Ishikawa (cell line): ENCODE data around the gene BCDIN3D.

Experiments
- CEBPB ChIP-seq: IDR thresholded peaks from 2 replicates; pipeline ENCODE4 v1.6.1; 2012
- CREB1 ChIP-seq: IDR thresholded peaks from 2 replicates; pipeline ENCODE4 v1.6.1; 2012; ENCODE audit warnings: low read depth
- EGR1 ChIP-seq: IDR thresholded peaks from 2 replicates; pipeline ENCODE4 v1.6.1; 2012
- EP300 ChIP-seq: IDR thresholded peaks from 2 replicates; pipeline ENCODE4 v1.6.1; 2012; ENCODE audit warnings: borderline replicate concordance
- FOXM1 ChIP-seq: IDR thresholded peaks from 2 replicates; pipeline ENCODE4 v1.6.1; 2012; ENCODE audit warnings: low read depth, borderline replicate concordance
- NFIC ChIP-seq: IDR thresholded peaks from 2 replicates; pipeline ENCODE4 v1.6.1; 2012
- RAD21 ChIP-seq: IDR thresholded peaks from 2 replicates; pipeline ENCODE4 v1.6.1; 2012; ENCODE audit warnings: low read depth
- TAF1 ChIP-seq: IDR thresholded peaks from 2 replicates; pipeline ENCODE4 v1.6.1; 2012; ENCODE audit warnings: low read depth, mild to moderate bottlenecking
- TCF12 ChIP-seq: IDR thresholded peaks from 2 replicates; pipeline ENCODE4 v1.6.1; 2012; ENCODE audit warnings: low read depth
- TEAD4 ChIP-seq: IDR thresholded peaks from 2 replicates; pipeline ENCODE4 v1.6.1; 2012
- YY1 ChIP-seq: IDR thresholded peaks from 2 replicates; pipeline ENCODE4 v1.6.1; 2012; ENCODE audit warnings: low read depth
- ZBTB7A ChIP-seq: IDR thresholded peaks from 2 replicates; pipeline ENCODE4 v1.6.1; 2012; ENCODE audit warnings: low read depth
- TF ChIP-seq, protein P1 (sequence below): IDR thresholded peaks from 2 replicates; pipeline ENCODE4 v1.6.1; 2012; ENCODE audit warnings: low read depth, mild to moderate bottlenecking
- TF ChIP-seq, protein P2 (sequence below): IDR thresholded peaks from 2 replicates; pipeline ENCODE4 v1.6.1; 2012
- TF ChIP-seq, protein P3 (sequence below): IDR thresholded peaks from 2 replicates; pipeline ENCODE4 v1.6.1; 2012

The BCDIN3D gene

DNA sequence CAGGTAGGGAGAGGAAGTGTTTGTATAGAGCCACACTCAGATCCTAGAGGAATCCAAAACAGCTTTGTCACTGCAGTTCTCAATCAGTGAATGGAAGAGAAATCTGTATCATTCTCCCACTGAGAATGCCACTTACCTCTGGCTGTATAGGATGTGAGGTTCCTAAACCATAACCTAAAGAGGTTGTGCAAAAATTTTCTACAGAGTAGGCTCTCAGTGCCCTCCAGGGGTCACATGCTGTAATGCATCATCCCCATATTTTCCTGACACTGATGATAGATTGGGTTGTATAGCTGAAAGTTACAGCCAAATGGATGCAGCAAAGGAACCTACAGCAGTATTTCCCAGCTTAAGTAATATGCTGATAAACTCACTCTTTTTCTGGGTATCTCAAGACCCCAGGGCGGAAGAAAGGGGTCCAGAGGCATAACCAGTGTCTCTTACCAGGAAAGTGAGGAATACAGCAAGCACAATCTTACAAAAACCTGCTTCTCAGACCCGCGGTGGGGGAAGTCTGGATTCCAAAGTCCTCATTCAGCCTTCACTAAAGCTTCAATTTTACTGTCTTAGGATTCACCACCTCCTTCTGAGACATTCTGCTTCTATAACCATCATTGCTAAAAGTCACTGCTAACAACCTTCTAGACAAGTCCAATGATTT lies 3.8 kb downstream of the BCDIN3D start:
- TF ChIP-seq, protein P1, sequence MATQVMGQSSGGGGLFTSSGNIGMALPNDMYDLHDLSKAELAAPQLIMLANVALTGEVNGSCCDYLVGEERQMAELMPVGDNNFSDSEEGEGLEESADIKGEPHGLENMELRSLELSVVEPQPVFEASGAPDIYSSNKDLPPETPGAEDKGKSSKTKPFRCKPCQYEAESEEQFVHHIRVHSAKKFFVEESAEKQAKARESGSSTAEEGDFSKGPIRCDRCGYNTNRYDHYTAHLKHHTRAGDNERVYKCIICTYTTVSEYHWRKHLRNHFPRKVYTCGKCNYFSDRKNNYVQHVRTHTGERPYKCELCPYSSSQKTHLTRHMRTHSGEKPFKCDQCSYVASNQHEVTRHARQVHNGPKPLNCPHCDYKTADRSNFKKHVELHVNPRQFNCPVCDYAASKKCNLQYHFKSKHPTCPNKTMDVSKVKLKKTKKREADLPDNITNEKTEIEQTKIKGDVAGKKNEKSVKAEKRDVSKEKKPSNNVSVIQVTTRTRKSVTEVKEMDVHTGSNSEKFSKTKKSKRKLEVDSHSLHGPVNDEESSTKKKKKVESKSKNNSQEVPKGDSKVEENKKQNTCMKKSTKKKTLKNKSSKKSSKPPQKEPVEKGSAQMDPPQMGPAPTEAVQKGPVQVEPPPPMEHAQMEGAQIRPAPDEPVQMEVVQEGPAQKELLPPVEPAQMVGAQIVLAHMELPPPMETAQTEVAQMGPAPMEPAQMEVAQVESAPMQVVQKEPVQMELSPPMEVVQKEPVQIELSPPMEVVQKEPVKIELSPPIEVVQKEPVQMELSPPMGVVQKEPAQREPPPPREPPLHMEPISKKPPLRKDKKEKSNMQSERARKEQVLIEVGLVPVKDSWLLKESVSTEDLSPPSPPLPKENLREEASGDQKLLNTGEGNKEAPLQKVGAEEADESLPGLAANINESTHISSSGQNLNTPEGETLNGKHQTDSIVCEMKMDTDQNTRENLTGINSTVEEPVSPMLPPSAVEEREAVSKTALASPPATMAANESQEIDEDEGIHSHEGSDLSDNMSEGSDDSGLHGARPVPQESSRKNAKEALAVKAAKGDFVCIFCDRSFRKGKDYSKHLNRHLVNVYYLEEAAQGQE, result no peak
- TF ChIP-seq, protein P2, sequence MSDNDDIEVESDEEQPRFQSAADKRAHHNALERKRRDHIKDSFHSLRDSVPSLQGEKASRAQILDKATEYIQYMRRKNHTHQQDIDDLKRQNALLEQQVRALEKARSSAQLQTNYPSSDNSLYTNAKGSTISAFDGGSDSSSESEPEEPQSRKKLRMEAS, result no peak
- TF ChIP-seq ZBTB7A, result no peak
- no peak for TF ChIP-seq TEAD4
- TF ChIP-seq NFIC, result no peak
- no peak for TF ChIP-seq TAF1
- TF ChIP-seq, protein P3, sequence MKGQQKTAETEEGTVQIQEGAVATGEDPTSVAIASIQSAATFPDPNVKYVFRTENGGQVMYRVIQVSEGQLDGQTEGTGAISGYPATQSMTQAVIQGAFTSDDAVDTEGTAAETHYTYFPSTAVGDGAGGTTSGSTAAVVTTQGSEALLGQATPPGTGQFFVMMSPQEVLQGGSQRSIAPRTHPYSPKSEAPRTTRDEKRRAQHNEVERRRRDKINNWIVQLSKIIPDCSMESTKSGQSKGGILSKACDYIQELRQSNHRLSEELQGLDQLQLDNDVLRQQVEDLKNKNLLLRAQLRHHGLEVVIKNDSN, result 0 out of 2 replicates have a peak, but pooled peaks have one; percentile 12
- no peak for TF ChIP-seq CREB1
- no peak for TF ChIP-seq TCF12
- TF ChIP-seq YY1, result no peak
- TF ChIP-seq CEBPB, result no peak
- peak; percentile 86 for TF ChIP-seq RAD21
- no peak for TF ChIP-seq FOXM1
- TF ChIP-seq EP300, result no peak
- no peak for TF ChIP-seq EGR1

DNA sequence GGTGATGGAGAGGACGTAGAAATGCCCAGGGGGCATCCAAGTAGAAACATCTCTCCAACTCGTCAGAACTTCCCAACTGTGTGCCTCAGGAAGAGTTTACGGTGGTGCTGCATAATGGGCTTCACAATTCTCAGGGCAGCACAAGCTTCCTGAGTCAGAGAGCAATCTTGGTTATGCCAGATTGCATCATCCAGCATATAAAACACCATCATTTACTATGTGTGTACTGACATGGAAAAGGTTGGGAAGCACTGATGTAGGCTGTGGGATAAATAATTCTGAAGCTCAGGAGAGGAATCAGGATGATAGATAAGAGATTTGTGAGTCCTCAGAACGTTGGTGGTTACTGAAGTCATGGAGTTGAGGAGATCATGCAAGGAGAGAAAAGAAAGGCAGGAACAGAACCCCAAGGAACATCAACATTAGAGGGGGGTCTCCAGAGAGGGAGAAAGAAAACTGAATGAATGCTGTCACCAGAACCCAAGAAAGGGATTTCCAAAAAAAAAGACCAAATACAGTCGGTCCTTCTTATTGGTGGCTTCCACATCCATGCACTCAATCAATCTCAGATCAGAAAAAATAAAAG lies 10.0 kb downstream of the BCDIN3D start:
- TF ChIP-seq CEBPB (peak; percentile 57; the same call in 1 of the 2 replicates), TEAD4 (no peak), TCF12 (no peak), TAF1 (no peak)
- TF ChIP-seq, protein P3, result no peak

GRCh38 chr12:49831717-49832116 lies 11.2 kb downstream of the BCDIN3D start:
- TF ChIP-seq EP300, result no peak
- no peak for TF ChIP-seq TEAD4
- TF ChIP-seq, protein P1, result no peak
- TF ChIP-seq EGR1, result no peak
- TF ChIP-seq, protein P2, result no peak
- TF ChIP-seq RAD21, result no peak
- TF ChIP-seq YY1, result no peak
- no peak for TF ChIP-seq ZBTB7A
- no peak for TF ChIP-seq CEBPB
- no peak for TF ChIP-seq NFIC
- no peak for TF ChIP-seq FOXM1
- no peak for TF ChIP-seq CREB1
- no peak for TF ChIP-seq TAF1
- TF ChIP-seq, protein P3, result no peak
- no peak for TF ChIP-seq TCF12

GRCh38 chr12:49828133-49829091 lies 14.5 kb downstream of the BCDIN3D start, which contains the start of gene NCKAP5L:
Gene NCKAP5L (minus strand): TSS chr12:49828413. CDS start chr12:49804044, 24,369 bp downstream.
- no peak for TF ChIP-seq RAD21
- TF ChIP-seq TAF1, result peak; percentile 84
- TF ChIP-seq, protein P1, result no peak
- TF ChIP-seq TEAD4, result 0 out of 2 replicates have a peak, but pooled peaks have one; percentile 5
- peak; percentile 44; the same call in 1 of the 2 replicates for TF ChIP-seq FOXM1
- TF ChIP-seq, protein P2, result peak; percentile 96
- TF ChIP-seq NFIC, result no peak
- no peak for TF ChIP-seq CEBPB
- TF ChIP-seq EGR1, result peak; percentile 92
- TF ChIP-seq EP300, result peak; percentile 48; the same call in 1 of the 2 replicates
- TF ChIP-seq YY1, result peak; percentile 58; the same call in 1 of the 2 replicates
- peak; percentile 36 for TF ChIP-seq ZBTB7A
- TF ChIP-seq TCF12, result peak; percentile 73
- peak; percentile 37; the same call in 1 of the 2 replicates for TF ChIP-seq CREB1
- TF ChIP-seq, protein P3, result peak; percentile 23; the same call in 1 of the 2 replicates
